Tibial nerve (tissue), 4 donors: ENCODE data around the gene IL18R1. TPM values are rescaled to one million over a fixed set of nuclear protein-coding genes. Genes with fewer than 3 reads are reported as not detected.

Source experiments
- DNase-seq, 2 donors: peaks; one replicate each; pipeline ENCODE4 v3.0.0-alpha.2; 2019; ENCODE audit warnings: low spot score in 2 of 2
- H3K27ac ChIP-seq, 4 donors: fragments of 200-600 bp; sonication (generic) in 3 of 4; one replicate each; pipeline ENCODE4 v1.5.1; 2017 to 2019; ENCODE audit warnings: mild to moderate bottlenecking in 1 of 4
- H3K27me3 ChIP-seq, 2 donors: fragments of 200-600 bp; sonication (generic) in 1 of 2; one replicate each; pipeline versions ENCODE4 v1.5.1 to v1.6.0; 2017 to 2019
- H3K36me3 ChIP-seq, 3 donors: fragments of 200-600 bp; sonication (generic); one replicate each; pipeline ENCODE4 v1.5.1; 2018 to 2019
- H3K4me1 ChIP-seq, 4 donors: fragments of 200-600 bp; sonication (generic) in 3 of 4; one replicate each; pipeline ENCODE4 v1.5.1; 2017 to 2019
- H3K4me3 ChIP-seq, 4 donors: fragments of 200-600 bp; sonication (generic) in 3 of 4; one replicate each; pipeline ENCODE4 v1.5.1; 2017 to 2019; ENCODE audit warnings: mild to moderate bottlenecking in 1 of 4, moderate library complexity in 1 of 4
- H3K9me3 ChIP-seq, 4 donors: fragments of 200-600 bp; sonication (generic) in 3 of 4; one replicate each; pipeline ENCODE4 v1.5.1; 2017 to 2019
- EP300 ChIP-seq, 2 donors: sonication (generic); formaldehyde crosslinking; IDR thresholded peaks; one replicate each; pipeline ENCODE4 v1.6.1; 2017; ENCODE audit warnings: antibody characterized with exemption in 2 of 2, mild to moderate bottlenecking in 1 of 2
- POLR2A ChIP-seq, 2 donors: fragments of 450-650 bp; IDR thresholded peaks; one replicate each; pipeline ENCODE4 v1.6.1; 2017; ENCODE audit warnings: antibody characterized with exemption in 2 of 2, mild to moderate bottlenecking in 2 of 2, moderate library complexity in 2 of 2
- WGBS, 2 donors: methylation state at CpG; one replicate each; pipeline ENCODE4 v1.1.5; 2018; 5-methylcytosine and 5-hydroxymethylcytosine counted together
- total RNA-seq, 4 donors: library from RNA; depleted of rRNA; stranded (reverse); fragments of >200 nt; gene quantifications; one replicate each; pipeline ENCODE4 v1.1.0, GENCODE V29; 2016
- TF ChIP-seq, protein P1 (sequence below), 5 experiments: fragments of 200-600 bp in 3 of 5; fragments of 450-650 bp in 2 of 5; sonication (generic) in 3 of 5; IDR thresholded peaks; one replicate each; pipeline ENCODE4 v1.5.1; 2016 to 2019; ENCODE audit warnings: antibody characterized with exemption in 5 of 5, mild to moderate bottlenecking in 3 of 5, moderate library complexity in 2 of 5

The IL18R1 gene
- total RNA-seq, 4 donors from 2014 or later, result 1.7 to 3.9 (median 3.8) TPM

DNA sequence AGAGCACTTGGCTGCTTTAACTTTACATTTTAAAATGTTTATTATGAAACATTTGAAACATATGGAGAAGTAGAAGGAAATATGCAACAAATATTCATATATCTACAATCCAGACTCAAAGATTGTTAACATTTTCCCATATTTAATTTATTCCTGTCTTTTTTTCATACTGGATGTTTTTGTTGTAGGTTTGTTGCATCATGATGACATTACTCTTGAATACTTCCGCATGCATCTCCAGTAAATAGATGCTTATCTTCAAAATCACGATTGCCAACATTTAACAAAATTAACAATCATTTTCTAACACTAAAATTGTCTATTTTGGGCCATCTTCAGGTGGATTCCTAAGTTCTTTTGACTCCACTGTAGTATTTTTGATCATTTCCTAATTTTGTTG, 46.3 kb downstream of the IL18R1 start:
- Histone ChIP-seq H3K27ac (no peak overlapping the region), H3K9me3 (no peaks in the 10 kb centered on the region), H3K36me3 (no peaks in the 10 kb centered on the region), H3K27me3 (no peaks in the 10 kb centered on the region), H3K4me1 (no peaks in the 10 kb centered on the region), H3K4me3 (no peak overlapping the region)
- 93% methylated on average over 2 of the region's 2 CpGs for WGBS, 2 donors
- DNase-seq, result no peak
- no peak for TF ChIP-seq POLR2A (IDR thresholded peaks at IDR 0.05)
- TF ChIP-seq, protein P1, sequence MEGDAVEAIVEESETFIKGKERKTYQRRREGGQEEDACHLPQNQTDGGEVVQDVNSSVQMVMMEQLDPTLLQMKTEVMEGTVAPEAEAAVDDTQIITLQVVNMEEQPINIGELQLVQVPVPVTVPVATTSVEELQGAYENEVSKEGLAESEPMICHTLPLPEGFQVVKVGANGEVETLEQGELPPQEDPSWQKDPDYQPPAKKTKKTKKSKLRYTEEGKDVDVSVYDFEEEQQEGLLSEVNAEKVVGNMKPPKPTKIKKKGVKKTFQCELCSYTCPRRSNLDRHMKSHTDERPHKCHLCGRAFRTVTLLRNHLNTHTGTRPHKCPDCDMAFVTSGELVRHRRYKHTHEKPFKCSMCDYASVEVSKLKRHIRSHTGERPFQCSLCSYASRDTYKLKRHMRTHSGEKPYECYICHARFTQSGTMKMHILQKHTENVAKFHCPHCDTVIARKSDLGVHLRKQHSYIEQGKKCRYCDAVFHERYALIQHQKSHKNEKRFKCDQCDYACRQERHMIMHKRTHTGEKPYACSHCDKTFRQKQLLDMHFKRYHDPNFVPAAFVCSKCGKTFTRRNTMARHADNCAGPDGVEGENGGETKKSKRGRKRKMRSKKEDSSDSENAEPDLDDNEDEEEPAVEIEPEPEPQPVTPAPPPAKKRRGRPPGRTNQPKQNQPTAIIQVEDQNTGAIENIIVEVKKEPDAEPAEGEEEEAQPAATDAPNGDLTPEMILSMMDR (IDR thresholded peaks at IDR 0.05), result no peak
- TF ChIP-seq EP300 (IDR thresholded peaks at IDR 0.05), result no peak

DNA sequence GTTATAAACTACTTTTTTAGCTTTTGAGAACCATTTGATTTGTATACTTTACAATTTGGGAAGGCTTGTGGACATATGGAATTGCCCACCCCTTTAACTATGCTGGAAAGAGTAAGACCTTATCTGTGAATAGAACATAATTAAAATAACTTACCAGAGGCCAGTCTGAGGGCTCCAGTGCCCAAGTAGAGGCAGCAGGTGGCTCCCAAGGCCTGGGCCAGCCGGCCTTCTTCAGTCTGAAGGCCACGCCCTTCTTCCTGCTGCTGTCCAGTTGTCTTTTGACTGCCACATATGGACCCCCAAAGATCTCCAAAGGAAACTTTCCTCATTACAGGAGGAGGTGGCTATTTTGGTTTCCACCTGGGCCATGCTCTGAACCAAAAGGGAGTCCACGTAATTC, 55.4 kb downstream of the IL18R1 start:
- Histone ChIP-seq H3K27ac (no peak overlapping the region), H3K36me3 (no peaks in the 10 kb centered on the region), H3K27me3 (no peaks in the 10 kb centered on the region), H3K9me3 (no peaks in the 10 kb centered on the region), H3K4me3 (no peak overlapping the region), H3K4me1 (no peaks in the 10 kb centered on the region)
- DNase-seq, result no peak
- 86 to 89% methylated on average over 3 of the region's 3 CpGs for WGBS, 2 donors
- no peak for TF ChIP-seq POLR2A (IDR thresholded peaks at IDR 0.05)
- TF ChIP-seq, protein P1 (IDR thresholded peaks at IDR 0.05), result no peak
- TF ChIP-seq EP300 (IDR thresholded peaks at IDR 0.05), result no peak

DNA sequence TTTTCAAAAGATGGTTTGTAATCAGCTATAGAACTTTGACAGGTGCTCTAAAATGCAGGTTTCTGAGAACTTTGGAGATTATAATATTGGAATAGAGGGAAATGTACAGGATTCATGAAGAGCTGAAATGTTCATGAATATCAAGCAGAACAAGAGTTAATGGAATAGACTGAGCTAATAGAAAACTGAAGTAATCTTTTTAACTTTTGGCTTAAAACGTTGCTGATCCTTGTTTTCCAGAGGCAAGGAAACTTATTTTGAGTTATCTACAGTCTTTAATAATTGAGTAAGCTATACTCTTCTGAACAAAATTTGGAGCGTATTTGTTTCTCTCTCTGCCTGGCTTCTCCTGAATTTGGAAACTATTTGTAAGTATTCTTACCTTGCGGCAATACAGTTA, 56.6 kb downstream of the IL18R1 start:
- no peak for TF ChIP-seq EP300 (IDR thresholded peaks at IDR 0.05)
- no peak for TF ChIP-seq POLR2A (IDR thresholded peaks at IDR 0.05)
- TF ChIP-seq, protein P1 (IDR thresholded peaks at IDR 0.05), result no peak
- no peak for DNase-seq
- H3K9me3 ChIP-seq, result no peaks in the 10 kb centered on the region
- no peak overlapping the region for H3K4me3 ChIP-seq
- no peaks in the 10 kb centered on the region for H3K4me1 ChIP-seq
- no peaks in the 10 kb centered on the region for H3K27me3 ChIP-seq
- WGBS, 2 donors, result 83 to 84% methylated on average over 3 of the region's 3 CpGs
- no peaks in the 10 kb centered on the region for H3K36me3 ChIP-seq
- H3K27ac ChIP-seq, result no peak overlapping the region

DNA sequence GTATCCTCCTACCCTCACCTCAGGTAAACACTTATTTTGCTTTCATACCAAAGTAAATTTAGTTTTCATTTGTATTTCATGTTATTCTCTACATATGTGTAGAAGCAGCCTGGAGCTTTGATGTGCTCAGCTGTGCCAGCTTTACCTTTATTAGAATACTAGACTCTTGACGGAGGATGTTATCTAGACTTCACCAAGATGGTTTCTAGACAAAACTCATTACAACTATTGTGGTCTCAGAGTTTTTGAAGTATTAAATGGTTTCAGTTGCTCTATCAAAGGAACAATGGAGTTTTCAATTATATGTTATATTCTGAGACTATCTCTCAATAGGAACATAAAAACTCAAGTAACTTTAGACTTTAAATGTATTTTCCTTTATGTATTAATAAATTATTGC, 62.4 kb downstream of the IL18R1 start:
- TF ChIP-seq EP300 (IDR thresholded peaks at IDR 0.05) (no peak), POLR2A (IDR thresholded peaks at IDR 0.05) (no peak)
- Histone ChIP-seq H3K4me3 (no peak overlapping the region), H3K27ac (no peak overlapping the region), H3K36me3 (no peaks in the 10 kb centered on the region), H3K9me3 (no peaks in the 10 kb centered on the region), H3K4me1 (no peaks in the 10 kb centered on the region), H3K27me3 (no peaks in the 10 kb centered on the region)
- 84 to 93% methylated on average over 1 of the region's 1 CpG for WGBS, 2 donors
- DNase-seq, result no peak

DNA sequence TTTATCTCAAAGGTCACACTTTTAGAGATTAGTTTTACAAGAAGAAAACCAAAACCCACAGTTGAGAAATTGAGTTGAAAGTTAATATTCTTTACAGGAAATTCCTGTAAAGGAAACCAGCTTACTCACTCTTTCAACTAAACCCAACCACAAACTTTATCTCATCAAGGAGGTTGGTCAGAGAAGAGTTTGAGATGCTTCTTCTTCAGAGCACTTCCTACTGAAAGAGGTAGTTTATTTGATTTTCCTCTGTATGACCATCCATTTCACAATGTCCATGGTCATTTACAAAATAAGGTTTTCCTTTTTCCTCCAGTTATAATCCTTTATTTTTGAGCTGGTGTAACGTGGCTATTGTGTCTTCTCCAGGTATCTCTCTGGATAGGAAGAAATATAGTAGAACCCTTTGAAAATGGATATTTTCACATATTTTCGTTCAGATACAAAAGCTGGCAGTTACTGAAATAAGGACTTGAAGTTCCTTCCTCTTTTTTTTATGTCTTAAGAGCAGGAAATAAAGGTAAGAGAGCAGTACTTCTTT, 62.9 kb downstream of the IL18R1 start:
- Histone ChIP-seq H3K27ac (no peak overlapping the region), H3K4me3 (no peak overlapping the region), H3K9me3 (no peaks in the 10 kb centered on the region), H3K36me3 (no peaks in the 10 kb centered on the region), H3K4me1 (no peaks in the 10 kb centered on the region), H3K27me3 (no peaks in the 10 kb centered on the region)
- no peak for DNase-seq
- WGBS, 2 donors, result 56 to 61% methylated on average over 2 of the region's 2 CpGs
- no peak for TF ChIP-seq EP300 (IDR thresholded peaks at IDR 0.05)

DNA sequence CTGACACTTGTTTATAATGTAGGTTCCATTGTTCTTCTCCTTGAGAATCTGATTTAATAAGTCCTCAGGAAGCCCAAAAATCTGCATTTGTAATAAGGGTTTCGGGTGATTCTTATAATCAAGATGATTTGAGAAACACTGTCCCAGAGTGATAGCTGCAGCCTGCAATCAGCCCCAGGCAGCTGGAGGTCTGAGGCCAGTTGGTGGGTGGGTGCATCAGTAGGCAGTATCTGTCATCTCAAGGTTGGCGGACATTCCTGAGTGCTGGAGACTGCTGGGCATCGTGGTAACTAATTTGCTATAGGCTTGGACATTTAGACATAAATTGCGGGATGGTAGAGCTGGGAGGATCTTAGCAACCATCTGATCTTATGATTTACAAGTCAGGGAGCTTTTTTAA, 64.7 kb downstream of the IL18R1 start:
- Histone ChIP-seq H3K9me3 (no peaks in the 10 kb centered on the region), H3K4me3 (no peak overlapping the region), H3K27me3 (no peaks in the 10 kb centered on the region), H3K4me1 (no peaks in the 10 kb centered on the region), H3K36me3 (no peaks in the 10 kb centered on the region), H3K27ac (no peak overlapping the region)
- DNase-seq, result no peak
- TF ChIP-seq, protein P1 (IDR thresholded peaks at IDR 0.05), result no peak
- TF ChIP-seq EP300 (IDR thresholded peaks at IDR 0.05) (no peak), POLR2A (IDR thresholded peaks at IDR 0.05) (no peak)
- 80 to 87% methylated on average over 4 of the region's 4 CpGs for WGBS, 2 donors
